Endothelial cell of umbilical vein (primary cell): Measurements from ENCODE around the gene LIMA1. TPM values are rescaled to one million over a fixed set of nuclear protein-coding genes. Genes with fewer than 3 reads are reported as not detected.
A peak's percentile ranks its signal among the peaks of the same experiment; 100 is the strongest.

Experiments used
- BruUV-seq: library from RNA; stranded (reverse); fragments of 400-500 nt; replicated peaks from 2 replicates; lab custom pipeline; 2021; lab: Mats Ljungman, UMichigan
- CTCF ChIA-PET: fragments of 300-600, 350-600 bp; sonication (Branson Sonifier 250); formaldehyde crosslinking; loops from one replicate; lab custom pipeline; 2021; ENCODE audit warnings: antibody characterized with exemption, inconsistent platforms; lab: Charles Lee
- POLR2A ChIA-PET: fragments of 300-600, 350-600 bp; sonication (Branson Sonifier 250); formaldehyde crosslinking; loops from one replicate; lab custom pipeline; 2021; ENCODE audit warnings: antibody characterized with exemption, inconsistent platforms; lab: Charles Lee
- DNase-seq: peaks from one replicate; pipeline ENCODE4 v3.0.0-alpha.2; 2011; ENCODE audit warnings: low read depth, low spot score
- FAIRE-seq: peaks from 2 replicates; lab custom pipeline; 2011; peaks lifted over from hg19 to GRCh38; lab: Jason Lieb, UNC
- H2AFZ ChIP-seq: 2 replicates; pipeline ENCODE4 v1.6.0; 2012; ENCODE audit warnings: low read depth, low read length, control low read depth, inconsistent platforms
- H3K27ac ChIP-seq: 2 replicates; pipeline ENCODE4 v1.5.1; 2011; ENCODE audit warnings: low read depth, mild to moderate bottlenecking, control low read depth, low read length, moderate library complexity; ENCODE audit not compliant: insufficient read depth
- H3K27me3 ChIP-seq, 2 experiments: 2 replicates each; pipeline versions ENCODE4 v1.6.0 to v1.6.1; 2011; ENCODE audit warnings: low read length in 2 of 2, mixed read lengths in 1 of 2; ENCODE audit not compliant: control insufficient read depth in 2 of 2, insufficient read depth in 2 of 2
- H3K36me3 ChIP-seq, 2 experiments: 2 replicates in 1 of 2; 3 replicates in 1 of 2; pipeline ENCODE4 v1.5.1; 2011; ENCODE audit warnings: low read length in 2 of 2, mild to moderate bottlenecking in 1 of 2, moderate library complexity in 1 of 2; ENCODE audit not compliant: control insufficient read depth in 2 of 2, insufficient read depth in 2 of 2; ENCODE audit errors: extremely low read depth in 1 of 2
- H3K4me1 ChIP-seq: 3 replicates; pipeline ENCODE4 v1.5.1; 2011; ENCODE audit warnings: mild to moderate bottlenecking, low read length; ENCODE audit not compliant: control insufficient read depth, insufficient read depth; ENCODE audit errors: extremely low read depth
- H3K4me2 ChIP-seq: 2 replicates; pipeline ENCODE4 v1.6.1; 2011; ENCODE audit warnings: low read length, control low read depth, mixed read lengths; ENCODE audit not compliant: insufficient read depth
- H3K4me3 ChIP-seq, 3 experiments: fragments of 200-600 bp in 1 of 3; sonication (generic), shearing (Covaris generic) in 1 of 3; replicated peaks in 1 of 3; 2 replicates each; pipeline ENCODE4 v1.5.1; 2011 to 2016; ENCODE audit warnings: control low read depth in 3 of 3, low read length in 3 of 3, mild to moderate bottlenecking in 2 of 3, inconsistent platforms in 1 of 3, low read depth in 1 of 3, moderate library complexity in 1 of 3; ENCODE audit not compliant: insufficient read depth in 1 of 3
- H3K79me2 ChIP-seq: 2 replicates; pipeline ENCODE4 v1.6.0; 2012; ENCODE audit warnings: low read length, inconsistent platforms; ENCODE audit not compliant: control insufficient read depth, insufficient read depth
- H3K9ac ChIP-seq: replicated peaks from 2 replicates; pipeline ENCODE3; 2011; ENCODE audit warnings: low read length, control low read depth; ENCODE audit not compliant: insufficient read depth; ENCODE audit errors: extremely low read depth
- H3K9me1 ChIP-seq: replicated peaks from 3 replicates; pipeline ENCODE4 v1.6.0; 2011; ENCODE audit warnings: mild to moderate bottlenecking, low read length; ENCODE audit not compliant: control insufficient read depth, insufficient read depth; ENCODE audit errors: extremely low read depth
- H3K9me3 ChIP-seq: replicated peaks from 2 replicates; pipeline ENCODE4 v1.5.1; 2012; ENCODE audit warnings: low read length, inconsistent platforms; ENCODE audit not compliant: control insufficient read depth, insufficient read depth
- H4K20me1 ChIP-seq: replicated peaks from 2 replicates; pipeline ENCODE3; 2011; ENCODE audit warnings: mild to moderate bottlenecking, low read length; ENCODE audit not compliant: control insufficient read depth, insufficient read depth; ENCODE audit errors: extremely low read depth
- CTCF ChIP-seq, 2 donors: IDR thresholded peaks; 1 replicate in 1 of 2; 2 replicates in 1 of 2; pipeline ENCODE4 v1.5.1; 2011; ENCODE audit warnings: low read length in 2 of 2, mild to moderate bottlenecking in 2 of 2, moderate library complexity in 2 of 2, control low read depth in 1 of 2, inconsistent platforms in 1 of 2, low read depth in 1 of 2; ENCODE audit not compliant: insufficient read depth in 1 of 2; ENCODE audit errors: extremely low read depth in 1 of 2
- EZH2 ChIP-seq: IDR thresholded peaks from 2 replicates; pipeline ENCODE4 v1.6.1; 2012; ENCODE audit warnings: borderline replicate concordance, low read depth, mild to moderate bottlenecking, moderate library complexity, low read length, inconsistent platforms; ENCODE audit not compliant: severe bottlenecking
- FOS ChIP-seq: IDR thresholded peaks from 2 replicates; pipeline ENCODE4 v1.6.1; 2011; ENCODE audit warnings: mild to moderate bottlenecking, low read length, moderate library complexity, borderline replicate concordance; ENCODE audit not compliant: insufficient read depth
- GATA2 ChIP-seq: IDR thresholded peaks from 2 replicates; pipeline ENCODE4 v1.7.0; 2011; ENCODE audit warnings: low read depth, mild to moderate bottlenecking, moderate library complexity, mixed read lengths, low read length; ENCODE audit not compliant: insufficient read length, insufficient read depth
- JUN ChIP-seq: IDR thresholded peaks from 2 replicates; pipeline ENCODE4 v1.6.1; 2011; ENCODE audit warnings: borderline replicate concordance, low read depth; ENCODE audit not compliant: insufficient read length, insufficient read depth
- MAX ChIP-seq: IDR thresholded peaks from 2 replicates; pipeline ENCODE4 v1.6.1; 2011; ENCODE audit not compliant: insufficient read depth, insufficient read length
- MYC ChIP-seq: IDR thresholded peaks from one replicate; pipeline ENCODE4 v1.6.1; 2011; ENCODE audit warnings: mild to moderate bottlenecking, low read depth, low read length
- POLR2A ChIP-seq: IDR thresholded peaks from 2 replicates; pipeline ENCODE4 v1.6.1; 2012; ENCODE audit warnings: low read depth, mild to moderate bottlenecking, control low read depth, low read length
- POLR2AphosphoS5 ChIP-seq: IDR thresholded peaks from 2 replicates; pipeline ENCODE4 v1.6.1; 2012; ENCODE audit warnings: low read depth, mild to moderate bottlenecking, control low read depth, low read length, moderate library complexity; ENCODE audit not compliant: insufficient read depth
- dilution Hi-C: fragments of 300-500 bp; cut with MboI; formaldehyde crosslinking; loops from one replicate; pipeline ENCODE4 v1.15.0; 2019; ENCODE audit warnings: low sequenced_read_pairs; ENCODE audit not compliant: extremely low pct_ligation_motif_present
- intact Hi-C: fragments of 100-400 bp; cut with micrococcal nuclease; formaldehyde crosslinking; loops from one replicate; pipeline ENCODE4 v1.10.0; 2022
- polyA plus RNA-seq, 4 experiments: library from polyadenylated mRNA; depleted of rRNA in 3 of 4; stranded (reverse) in 3 of 4; unstranded in 1 of 4; fragments of >200 nt; gene quantifications; 2 replicates each; pipeline versions ENCODE4 v1.2.1 to v1.2.3, GENCODE V29; 2011 to 2012; ENCODE audit warnings: missing spikeins in 1 of 4
- total RNA-seq: library from RNA; stranded (reverse); gene quantifications from 2 replicates; pipeline ENCODE4 v1.2.3, GENCODE V29; 2021

LIMA1 gene
- total and polyA plus RNA-seq, 2 donors (not counting 3 experiments of a cell fraction or from before 2014, with no cell fraction given): 35.0 to 87.3 TPM

GRCh38 chr12:50326590-50327284 lies 43.4 kb upstream of the LIMA1 start:
- Histone ChIP-seq H3K9me1 (no peaks in the 10 kb centered on the region), H3K4me1 (peaks cover 2% of the 10 kb centered on the region), H2AFZ (no peak overlapping the region), H4K20me1 (no peaks in the 10 kb centered on the region), H3K9ac (no peak overlapping the region), H3K9me3 (no peaks in the 10 kb centered on the region), H3K27ac (no peak overlapping the region), H3K27me3 (no peaks in the 10 kb centered on the region), H3K4me2 (no peak overlapping the region), H3K36me3 (no peaks in the 10 kb centered on the region), H3K4me3 (no peak overlapping the region), H3K79me2 (no peaks in the 10 kb centered on the region)
- FAIRE-seq: no peak
- intact Hi-C loops (no loop called here), dilution Hi-C loops (no loop called here)
- peak; percentile 68 for DNase-seq
- TF ChIP-seq FOS: no peak
- no peak for TF ChIP-seq CTCF (IDR thresholded peaks at IDR 0.05; ENCODE audit: extremely low read depth in 1 of 2, insufficient read depth in 1 of 2, low read depth in 1 of 2, low read length in 2 of 2)
- TF ChIP-seq GATA2: no peak
- TF ChIP-seq POLR2AphosphoS5: no peak
- no peak for TF ChIP-seq MYC
- no peak for TF ChIP-seq JUN
- no peak for TF ChIP-seq POLR2A
- TF ChIP-seq MAX: no peak
- TF ChIP-seq EZH2: no peak
- POLR2A ChIA-PET: no interaction called here
- no TSS peak for BruUV-seq
- CTCF ChIA-PET: no interaction called here
